Esophagus squamous epithelium (tissue), 5 donors: Measurements from ENCODE around the gene TBL2. TPM values are rescaled to one million over a fixed set of nuclear protein-coding genes. Genes with fewer than 3 reads are reported as not detected.
"Not testable (repeated sequence)": the region's sequence is repeated elsewhere in the genome, so short reads cannot be mapped to it uniquely, and the experiment has no call there.

Experiments used
- DNase-seq: peaks from one replicate; lab custom pipeline; 2025; lab: John Stamatoyannopoulos, UW
- H3K27ac ChIP-seq, 4 donors: fragments of 200-600 bp; sonication (generic); one replicate each; pipeline ENCODE4 v1.5.1; 2016 to 2019; ENCODE audit warnings: mild to moderate bottlenecking in 1 of 4
- H3K27me3 ChIP-seq, 4 donors: fragments of 200-600 bp; sonication (generic); 1 replicate in 3 of 4; 2 replicates in 1 of 4; pipeline versions ENCODE4 v1.5.1 to v1.6.0; 2017 to 2021; ENCODE audit warnings: antibody characterized with exemption in 1 of 4
- H3K36me3 ChIP-seq, 3 donors: fragments of 200-600 bp; sonication (generic); one replicate each; pipeline ENCODE4 v1.5.1; 2016 to 2019
- H3K4me1 ChIP-seq, 3 donors: fragments of 200-600 bp; sonication (generic); one replicate each; pipeline ENCODE4 v1.5.1; 2017 to 2019
- H3K4me3 ChIP-seq, 4 donors: fragments of 200-600 bp; sonication (generic); 1 replicate in 3 of 4; 2 replicates in 1 of 4; pipeline ENCODE4 v1.5.1; 2016 to 2019; ENCODE audit warnings: mild to moderate bottlenecking in 2 of 4, moderate library complexity in 1 of 4
- H3K9me3 ChIP-seq, 3 donors: fragments of 200-600 bp; sonication (generic); one replicate each; pipeline ENCODE4 v1.5.1; 2016 to 2019
- CTCF ChIP-seq, 6 experiments: fragments of 450-650 bp in 4 of 6; fragments of 200-600 bp in 2 of 6; sonication (generic) in 2 of 6; IDR thresholded peaks; one replicate each; pipeline ENCODE4 v1.5.1; 2016 to 2019; ENCODE audit warnings: antibody characterized with exemption in 6 of 6, mild to moderate bottlenecking in 4 of 6, moderate library complexity in 4 of 6
- POLR2A ChIP-seq, 4 donors: fragments of 450-650 bp; IDR thresholded peaks; one replicate each; pipeline ENCODE4 v1.6.1; 2017; ENCODE audit warnings: antibody characterized with exemption in 4 of 4, mild to moderate bottlenecking in 4 of 4, moderate library complexity in 3 of 4
- WGBS, 2 donors: methylation state at CpG; one replicate each; pipeline ENCODE4 v1.1.5; 2018; 5-methylcytosine and 5-hydroxymethylcytosine counted together
- intact Hi-C: fragments of 100-400 bp; cut with DNase I; formaldehyde crosslinking; loops from one replicate; pipeline ENCODE4 v1.15.0; 2022
- total RNA-seq, 4 donors: library from RNA; depleted of rRNA; stranded (reverse); fragments of >200 nt; gene quantifications; one replicate each; pipeline ENCODE4 v1.1.0, GENCODE V29; 2016
- donor health status: DM: yes; HTN: yes; CAD: no.

TBL2 gene
- total RNA-seq, 4 donors from 2014 or later, result 18.1 to 34.8 (median 26.7) TPM

GRCh38 chr7:73526896-73527821 lies 51.2 kb downstream of the TBL2 start:
- Histone ChIP-seq H3K4me1 (peaks cover 4 to 20% (median 7%) of the 10 kb centered on the region in 3 donors), H3K36me3 (no peaks in the 10 kb centered on the region), H3K27me3 (no peaks in the 10 kb centered on the region), H3K27ac (no peak overlapping the region), H3K4me3 (no peak overlapping the region), H3K9me3 (no peaks in the 10 kb centered on the region)
- TF ChIP-seq POLR2A (IDR thresholded peaks at IDR 0.05) (no peak), CTCF (IDR thresholded peaks at IDR 0.05) (no peak)
- WGBS, 2 donors, result 60 to 63% methylated on average over 5 to 8 of the region's 8 CpGs
- no peak for DNase-seq
- intact Hi-C loops, result no loop called here

GRCh38 chr7:73526158-73526494 lies 52.3 kb downstream of the TBL2 start:
- WGBS, 2 donors, result 54 to 75% methylated on average over 1 of the region's 1 CpG
- DNase-seq, result not testable (repeated sequence)

GRCh38 chr7:73522105-73522872 lies 56.1 kb downstream of the TBL2 start, which contains the start of gene BAZ1B:
BAZ1B (minus strand) TSS chr7:73522293; CDS start chr7:73521933, 360 bp downstream.
- Histone ChIP-seq H3K27me3 (no peaks in the 10 kb centered on the region), H3K36me3 (peaks cover 0 to 3% (median 0%) of the 10 kb centered on the region in 3 donors), H3K27ac (peak within 1 kb of the TSS; percentile 92 to 99 (median 94)), H3K4me3 (peak within 1 kb of the TSS; percentile 59 to 95 (median 85)), H3K9me3 (no peaks in the 10 kb centered on the region), H3K4me1 (peaks cover 21 to 60% (median 34%) of the 10 kb centered on the region in 3 donors)
- DNase-seq, result peak; percentile 93
- intact Hi-C loops, result loop anchor here (5.0 kb wide), 1 partner anchor 35 kb away; the partner anchor contains the start of gene BCL7B
- 1% methylated on average over 12 to 35 of the region's 71 CpGs for WGBS, 2 donors
- TF ChIP-seq CTCF (IDR thresholded peaks at IDR 0.05) (peak in 3 of 6 experiments; percentile 14 to 37 (median 30)), POLR2A (IDR thresholded peaks at IDR 0.05) (peak in 2 of 4 donors; percentile 56 to 73)

More at GRCh38 chr7:73526158-73526494, 52.3 kb downstream of the TBL2 start:
- H3K4me3 ChIP-seq, H3K27me3 ChIP-seq, H3K9me3 ChIP-seq, intact Hi-C loops, H3K36me3 ChIP-seq: not testable (repeated sequence)
- H3K4me1 ChIP-seq, result peaks cover 4 to 21% (median 7%) of the 10 kb centered on the region in 3 donors
- peak overlapping the region in 1 of 4 donors; percentile 10 for H3K27ac ChIP-seq

- no peaks in the 10 kb centered on the region for H3K9me3 ChIP-seq
- H3K4me1 ChIP-seq, result peaks cover 21 to 61% (median 34%) of the 10 kb centered on the region in 3 donors
- H3K27me3 ChIP-seq, result no peaks in the 10 kb centered on the region
- TF ChIP-seq CTCF (IDR thresholded peaks at IDR 0.05) (no peak), POLR2A (IDR thresholded peaks at IDR 0.05) (no peak)
- WGBS, 2 donors, result no CpG with 5 or more reads among the region's 62 CpGs
- intact Hi-C loops, result loop anchor here (5.0 kb wide), 1 partner anchor 36 kb away; the partner anchor contains the start of gene BCL7B
- peaks cover 0 to 10% (median 0%) of the 10 kb centered on the region in 3 donors for H3K36me3 ChIP-seq
- DNase-seq, result no peak
- peak overlapping the region; percentile 92 to 99 (median 94) for H3K27ac ChIP-seq
- peak overlapping the region; percentile 59 to 95 (median 85) for H3K4me3 ChIP-seq
Observed at GRCh38 chr7:73521636-73522104, 56.7 kb downstream of the TBL2 start.
